HepG2 (cell line): Measurements from ENCODE around the gene PIR. TPM values are rescaled to one million over a fixed set of nuclear protein-coding genes. Genes with fewer than 3 reads are reported as not detected.

ENCODE experiments used
- CSRNP1 ChIP-seq: sonication (generic); formaldehyde crosslinking; IDR thresholded peaks from 2 replicates; pipeline ENCODE4 v1.8.1; 2023; ENCODE audit warnings: mild to moderate bottlenecking, missing genetic modification reagents
- EZH2 ChIP-seq: conservative IDR thresholded peaks from 2 replicates; pipeline ENCODE4 v1.6.1; 2012; ENCODE audit warnings: mild to moderate bottlenecking, low read depth, low read length, moderate library complexity
- HNRNPUL1 ChIP-seq: fragments of 200-400 bp; formaldehyde crosslinking; IDR thresholded peaks from 2 replicates; pipeline ENCODE4 v1.6.1; 2017; ENCODE audit warnings: low read depth, mild to moderate bottlenecking, low read length, moderate library complexity
- MATR3 ChIP-seq: sonication (generic); formaldehyde crosslinking; IDR thresholded peaks from 2 replicates; pipeline ENCODE4 v1.4.0; 2020; ENCODE audit warnings: missing genetic modification reagents
- MED13 ChIP-seq: sonication (generic); formaldehyde crosslinking; IDR thresholded peaks from 2 replicates; pipeline ENCODE4 v1.5.0; 2020; ENCODE audit warnings: missing genetic modification reagents
- MEF2D ChIP-seq: sonication (generic); formaldehyde crosslinking; IDR thresholded peaks from 2 replicates; pipeline ENCODE4 v1.5.1; 2020; ENCODE audit warnings: mild to moderate bottlenecking, missing genetic modification reagents
- PAWR ChIP-seq: sonication (generic); formaldehyde crosslinking; IDR thresholded peaks from 2 replicates; pipeline ENCODE4 v1.4.0; 2020; ENCODE audit warnings: missing genetic modification reagents, mild to moderate bottlenecking, borderline replicate concordance
- PAX8 ChIP-seq: sonication (generic); formaldehyde crosslinking; IDR thresholded peaks from 2 replicates; pipeline ENCODE4 v1.8.0; 2022; ENCODE audit warnings: mild to moderate bottlenecking, missing genetic modification reagents, borderline replicate concordance
- PREB ChIP-seq: sonication (generic); formaldehyde crosslinking; IDR thresholded peaks from 2 replicates; pipeline ENCODE4 v1.4.0; 2020; ENCODE audit warnings: missing genetic modification reagents
- REL ChIP-seq: sonication (generic); formaldehyde crosslinking; conservative IDR thresholded peaks from 2 replicates; pipeline ENCODE4 v1.8.0; 2022; ENCODE audit warnings: mild to moderate bottlenecking, missing genetic modification reagents, moderate library complexity
- SOX6 ChIP-seq, 2 experiments: fragments of 450-650 bp in 1 of 2; sonication (generic) in 1 of 2; formaldehyde crosslinking in 1 of 2; IDR thresholded peaks; 2 replicates each; pipeline versions ENCODE4 v1.4.0 to v1.6.1; 2017 to 2020; ENCODE audit warnings: antibody characterized with exemption in 1 of 2, mild to moderate bottlenecking in 1 of 2, missing genetic modification reagents in 1 of 2
- YY1 ChIP-seq: IDR thresholded peaks from 2 replicates; pipeline ENCODE4 v1.6.1; 2011; ENCODE audit warnings: low read length, low read depth, moderate library complexity, mild to moderate bottlenecking; ENCODE audit not compliant: insufficient read depth, insufficient replicate concordance
- ZBTB49 ChIP-seq: sonication (generic); formaldehyde crosslinking; IDR thresholded peaks from 2 replicates; pipeline ENCODE4 v1.4.0; 2020; ENCODE audit warnings: missing genetic modification reagents, borderline replicate concordance
- ZKSCAN5 ChIP-seq: sonication (generic); formaldehyde crosslinking; IDR thresholded peaks from 2 replicates; pipeline ENCODE4 v1.5.1; 2020; ENCODE audit warnings: mild to moderate bottlenecking, missing genetic modification reagents
- ZNF18 ChIP-seq: sonication (generic); formaldehyde crosslinking; IDR thresholded peaks from 2 replicates; pipeline ENCODE4 v1.8.0; 2022; ENCODE audit warnings: mild to moderate bottlenecking, missing genetic modification reagents; ENCODE audit not compliant: insufficient replicate concordance
- ZNF451 ChIP-seq: sonication (generic); formaldehyde crosslinking; IDR thresholded peaks from 2 replicates; pipeline ENCODE4 v1.5.0; 2020; ENCODE audit warnings: mild to moderate bottlenecking, missing genetic modification reagents
- ZNF749 ChIP-seq: sonication (generic); formaldehyde crosslinking; IDR thresholded peaks from 2 replicates; pipeline ENCODE4 v1.8.0; 2022; ENCODE audit warnings: mild to moderate bottlenecking, missing genetic modification reagents, moderate library complexity, borderline replicate concordance
- polyA plus RNA-seq, 8 experiments: library from polyadenylated mRNA; depleted of rRNA in 3 of 8; stranded (reverse) in 7 of 8; unstranded in 1 of 8; fragments of >200 nt; fragmentation: Illumina TruSeq in 4 of 8; extraction: Trizol in 4 of 8; gene quantifications; 2 replicates each; pipeline versions ENCODE4 v1.2.1 to v1.2.3, GENCODE V29; 2011 to 2016; ENCODE audit warnings: low read depth in 4 of 8, missing spikeins in 1 of 8, mixed read lengths in 1 of 8; ENCODE audit not compliant: insufficient read depth in 1 of 8
- total RNA-seq, 5 experiments: library from RNA; depleted of rRNA; stranded (reverse); fragments of >200 nt; fragmentation: Illumina TruSeq; extraction: Trizol; gene quantifications; 2 replicates each; pipeline ENCODE4 v1.2.3, GENCODE V29; 2016; ENCODE audit warnings: low read depth in 1 of 5
- TF ChIP-seq, protein P1 (sequence below): sonication (generic); formaldehyde crosslinking; conservative IDR thresholded peaks from 2 replicates; pipeline ENCODE4 v1.8.0; 2022; ENCODE audit warnings: missing genetic modification reagents

PIR gene
- total and polyA plus RNA-seq, 2 of the 13 experiments (the other 11 are each of a cell fraction or from before 2014, with no cell fraction given) = 12.2 to 38.0 TPM

DNA sequence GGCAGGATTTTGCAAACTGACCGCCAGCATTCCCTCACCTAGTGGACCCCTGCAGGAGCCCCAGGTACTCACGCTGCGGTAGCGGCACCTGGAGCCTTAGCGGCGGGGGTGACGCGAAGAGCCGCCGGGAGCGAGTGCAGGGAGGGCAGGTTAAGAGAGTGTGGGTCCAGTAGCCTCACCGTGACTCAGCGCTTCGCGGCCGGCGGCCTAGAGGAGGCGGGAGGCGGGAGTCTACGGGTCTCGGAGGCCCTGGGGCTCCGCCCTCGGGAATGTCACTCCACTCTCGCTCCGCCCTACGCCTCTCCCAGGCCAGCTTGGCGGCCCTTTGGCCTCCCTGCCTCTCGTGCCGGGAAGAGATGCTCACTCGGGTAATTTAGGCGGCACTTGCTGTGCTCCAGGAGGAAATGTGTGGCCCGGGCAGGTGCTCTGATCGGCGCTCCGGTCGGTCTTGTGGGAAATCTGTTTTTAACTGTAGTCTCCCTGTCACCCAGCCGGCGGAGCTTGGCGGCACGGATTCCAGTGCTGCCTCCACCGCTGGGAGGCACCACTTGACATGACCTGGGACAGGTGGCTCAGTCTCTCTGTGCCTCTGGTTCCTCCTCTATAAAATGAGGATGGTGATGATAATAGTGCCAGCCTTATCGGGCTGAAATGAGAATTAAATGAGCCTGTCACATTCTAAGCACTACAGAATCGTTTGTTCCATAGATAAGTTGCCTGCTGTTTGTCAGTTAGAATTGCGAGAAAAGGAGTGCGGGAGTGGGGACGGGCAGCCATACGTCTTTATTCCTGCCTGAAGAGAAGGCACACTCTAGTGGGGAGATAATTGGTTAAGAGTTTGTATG is at the start of gene PIR (continued):
- no peak for TF ChIP-seq ZBTB49 (CRISPR knock-in tag)
- no peak for TF ChIP-seq MATR3 (CRISPR knock-in tag)
- TF ChIP-seq, protein P1, sequence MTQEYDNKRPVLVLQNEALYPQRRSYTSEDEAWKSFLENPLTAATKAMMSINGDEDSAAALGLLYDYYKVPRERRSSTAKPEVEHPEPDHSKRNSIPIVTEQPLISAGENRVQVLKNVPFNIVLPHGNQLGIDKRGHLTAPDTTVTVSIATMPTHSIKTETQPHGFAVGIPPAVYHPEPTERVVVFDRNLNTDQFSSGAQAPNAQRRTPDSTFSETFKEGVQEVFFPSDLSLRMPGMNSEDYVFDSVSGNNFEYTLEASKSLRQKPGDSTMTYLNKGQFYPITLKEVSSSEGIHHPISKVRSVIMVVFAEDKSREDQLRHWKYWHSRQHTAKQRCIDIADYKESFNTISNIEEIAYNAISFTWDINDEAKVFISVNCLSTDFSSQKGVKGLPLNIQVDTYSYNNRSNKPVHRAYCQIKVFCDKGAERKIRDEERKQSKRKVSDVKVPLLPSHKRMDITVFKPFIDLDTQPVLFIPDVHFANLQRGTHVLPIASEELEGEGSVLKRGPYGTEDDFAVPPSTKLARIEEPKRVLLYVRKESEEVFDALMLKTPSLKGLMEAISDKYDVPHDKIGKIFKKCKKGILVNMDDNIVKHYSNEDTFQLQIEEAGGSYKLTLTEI (CRISPR knock-in tag) = no peak
- TF ChIP-seq CSRNP1 = no peak
- no peak for TF ChIP-seq REL (CRISPR knock-in tag)
- no peak for TF ChIP-seq ZKSCAN5 (CRISPR knock-in tag)
- TF ChIP-seq ZNF18 (CRISPR knock-in tag) = no peak
- no peak for TF ChIP-seq SOX6 (IDR thresholded peaks at IDR 0.05)
- TF ChIP-seq SOX6 (CRISPR knock-in tag; IDR thresholded peaks at IDR 0.05) = no peak
- no peak for TF ChIP-seq MED13 (CRISPR knock-in tag)
- TF ChIP-seq YY1 = no peak
- no peak for TF ChIP-seq PAX8
- TF ChIP-seq EZH2 = no peak
- TF ChIP-seq PAWR = no peak
- no peak for TF ChIP-seq ZNF749 (CRISPR knock-in tag)
- TF ChIP-seq HNRNPUL1 = no peak
- TF ChIP-seq PREB = no peak
- no peak for TF ChIP-seq MEF2D
- no peak for TF ChIP-seq ZNF451 (CRISPR knock-in tag)
